Measurements from ENCODE around the gene CASKIN2. TPM values are rescaled to one million over a fixed set of nuclear protein-coding genes. Genes with fewer than 3 reads are reported as not detected.

Gene CASKIN2
- polyA plus RNA-seq, 3 donors = 0.33 TPM; not detected in 2

DNA sequence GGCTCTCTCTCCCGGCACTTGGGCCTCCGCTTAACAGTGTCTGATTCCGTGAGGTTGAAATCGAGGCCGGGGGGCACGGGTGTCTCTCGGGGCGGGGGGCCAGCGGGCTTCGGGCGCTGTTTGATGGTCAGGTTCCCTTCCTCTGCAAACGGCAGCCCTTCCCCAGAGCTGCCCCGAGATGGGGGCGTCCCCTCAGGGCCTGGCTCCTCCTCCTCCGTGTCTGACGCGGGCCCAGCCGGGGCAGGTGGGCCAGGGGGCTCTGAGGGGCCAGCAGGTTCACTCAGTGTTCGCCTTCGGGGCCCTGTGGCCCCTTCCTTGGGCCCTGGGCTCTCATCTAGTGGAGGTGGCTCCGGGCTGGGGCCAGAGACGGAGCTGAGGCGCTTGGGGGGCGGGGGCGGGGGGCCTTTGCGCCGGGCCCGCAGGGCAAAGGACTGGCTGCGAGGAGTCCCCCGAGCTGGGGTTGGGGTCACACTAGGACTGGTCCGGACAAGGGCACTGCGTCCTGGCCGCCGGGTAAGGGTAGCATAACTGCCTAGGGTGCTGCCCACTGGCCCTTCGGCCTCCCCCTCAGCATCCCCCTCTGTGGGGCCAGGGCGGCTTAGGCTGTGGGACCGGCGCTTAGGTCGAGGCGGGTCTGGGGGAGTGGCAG, 13.1 kb downstream of the CASKIN2 start:
- no peak overlapping the region for H3K4me3 Mint-ChIP-seq
- Histone ChIP-seq H3K4me3 (replicated peaks in 1 of 3; ENCODE audit: low read depth in 2 of 3, low read length in 3 of 3) (no peak overlapping the region), H3K79me2 (ENCODE audit: insufficient read depth, low read length) (no peaks in the 10 kb centered on the region), H3K27me3 (ENCODE audit: control insufficient read depth in 2 of 2, insufficient read depth in 2 of 2, low read length in 2 of 2) (no peaks in the 10 kb centered on the region), H3K27ac (ENCODE audit: low read depth in 1 of 2, low read length in 2 of 2) (no peak overlapping the region), H3K4me1 (ENCODE audit: control insufficient read depth in 1 of 2, insufficient read depth in 2 of 2, low read length in 2 of 2) (no peaks in the 10 kb centered on the region), H3K4me2 (replicated peaks; ENCODE audit: extremely low read depth, low read length, poor library complexity, severe bottlenecking) (no peak overlapping the region), H2AFZ (ENCODE audit: insufficient read depth, low read depth, low read length, poor library complexity, severe bottlenecking) (no peak overlapping the region), H4K20me1 (ENCODE audit: insufficient read depth, low read length) (no peaks in the 10 kb centered on the region), H3K9me3 (replicated peaks in 1 of 2; ENCODE audit: control insufficient read depth in 1 of 2, insufficient read depth in 1 of 2, low read length in 2 of 2) (no peaks in the 10 kb centered on the region), H3K36me3 (replicated peaks in 1 of 2; ENCODE audit: control insufficient read depth in 1 of 2, insufficient read depth in 2 of 2, low read length in 2 of 2) (peaks cover 18 to 35% of the 10 kb centered on the region in 2 donors), H3K9ac (ENCODE audit: insufficient read depth, low read length, poor library complexity, severe bottlenecking) (no peak overlapping the region)
- peaks cover 0 to 2% (median 0%) of the 10 kb centered on the region in 7 donors for H3K9me3 Mint-ChIP-seq
- peaks cover 24% of the 10 kb centered on the region for H3K4me1 Mint-ChIP-seq
- H3K36me3 Mint-ChIP-seq = peaks cover 31% of the 10 kb centered on the region in 2 donors
- H3K27ac Mint-ChIP-seq = no peak overlapping the region
- 95% methylated on average over 32 of the region's 40 CpGs for WGBS (ENCODE audit: insufficient coverage)
- intact Hi-C loops (cut with micrococcal nuclease) = loop anchor here in 1 of 2 donors (10.0 kb wide), 1 partner anchor 77 kb away; no protein-coding TSS in a partner anchor
- TF ChIP-seq, protein P1, sequence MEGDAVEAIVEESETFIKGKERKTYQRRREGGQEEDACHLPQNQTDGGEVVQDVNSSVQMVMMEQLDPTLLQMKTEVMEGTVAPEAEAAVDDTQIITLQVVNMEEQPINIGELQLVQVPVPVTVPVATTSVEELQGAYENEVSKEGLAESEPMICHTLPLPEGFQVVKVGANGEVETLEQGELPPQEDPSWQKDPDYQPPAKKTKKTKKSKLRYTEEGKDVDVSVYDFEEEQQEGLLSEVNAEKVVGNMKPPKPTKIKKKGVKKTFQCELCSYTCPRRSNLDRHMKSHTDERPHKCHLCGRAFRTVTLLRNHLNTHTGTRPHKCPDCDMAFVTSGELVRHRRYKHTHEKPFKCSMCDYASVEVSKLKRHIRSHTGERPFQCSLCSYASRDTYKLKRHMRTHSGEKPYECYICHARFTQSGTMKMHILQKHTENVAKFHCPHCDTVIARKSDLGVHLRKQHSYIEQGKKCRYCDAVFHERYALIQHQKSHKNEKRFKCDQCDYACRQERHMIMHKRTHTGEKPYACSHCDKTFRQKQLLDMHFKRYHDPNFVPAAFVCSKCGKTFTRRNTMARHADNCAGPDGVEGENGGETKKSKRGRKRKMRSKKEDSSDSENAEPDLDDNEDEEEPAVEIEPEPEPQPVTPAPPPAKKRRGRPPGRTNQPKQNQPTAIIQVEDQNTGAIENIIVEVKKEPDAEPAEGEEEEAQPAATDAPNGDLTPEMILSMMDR (IDR thresholded peaks at IDR 0.05) = no peak
- peaks cover 0 to 3% (median 2%) of the 10 kb centered on the region in 3 donors for H3K27me3 Mint-ChIP-seq (ENCODE audit: low read depth in 3 of 3)
- no peak for DNase-seq

DNA sequence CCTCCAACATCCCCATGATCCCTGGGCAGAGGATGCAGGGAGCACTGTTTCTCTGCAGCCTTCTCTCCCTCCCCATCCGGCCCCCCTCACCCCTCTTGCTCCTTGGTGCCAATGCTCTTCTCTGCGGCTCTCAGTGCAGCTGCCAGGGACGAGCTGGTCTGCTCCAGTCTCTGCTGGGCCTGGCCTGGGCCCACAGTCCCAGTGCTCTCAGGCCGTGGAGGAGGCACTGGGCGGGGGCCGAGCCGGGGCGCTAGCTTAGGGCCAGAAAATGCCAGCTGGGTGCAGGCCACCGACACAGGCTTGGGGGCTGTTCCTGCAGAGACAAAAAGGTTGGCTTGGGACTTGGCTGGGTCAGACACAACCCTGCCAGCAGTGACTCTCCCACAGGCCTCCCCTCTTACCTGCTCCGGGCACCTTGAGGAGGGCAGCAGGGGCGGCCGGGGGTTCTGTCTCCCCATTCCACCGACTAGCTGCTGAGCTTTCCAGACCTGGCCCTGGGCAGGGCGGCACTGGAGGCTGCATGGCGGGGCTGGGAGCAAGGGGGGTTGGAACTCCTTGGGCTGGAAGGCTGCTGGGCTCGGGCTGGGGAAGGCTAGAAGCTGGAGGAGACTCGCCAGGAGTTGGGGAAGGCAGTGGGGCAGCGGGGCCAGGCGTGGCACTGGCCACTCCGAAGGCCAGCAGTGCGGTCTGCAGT, 13.8 kb downstream of the CASKIN2 start:
- Histone ChIP-seq H4K20me1 (ENCODE audit: insufficient read depth, low read length) (no peaks in the 10 kb centered on the region), H3K27ac (ENCODE audit: low read depth in 1 of 2, low read length in 2 of 2) (no peak overlapping the region), H3K9me3 (replicated peaks in 1 of 2; ENCODE audit: control insufficient read depth in 1 of 2, insufficient read depth in 1 of 2, low read length in 2 of 2) (no peaks in the 10 kb centered on the region), H2AFZ (ENCODE audit: insufficient read depth, low read depth, low read length, poor library complexity, severe bottlenecking) (no peak overlapping the region), H3K4me1 (ENCODE audit: control insufficient read depth in 1 of 2, insufficient read depth in 2 of 2, low read length in 2 of 2) (no peaks in the 10 kb centered on the region), H3K9ac (ENCODE audit: insufficient read depth, low read length, poor library complexity, severe bottlenecking) (no peak overlapping the region), H3K27me3 (ENCODE audit: control insufficient read depth in 2 of 2, insufficient read depth in 2 of 2, low read length in 2 of 2) (no peaks in the 10 kb centered on the region), H3K4me3 (replicated peaks in 1 of 3; ENCODE audit: low read depth in 2 of 3, low read length in 3 of 3) (no peak overlapping the region), H3K79me2 (ENCODE audit: insufficient read depth, low read length) (no peaks in the 10 kb centered on the region), H3K4me2 (replicated peaks; ENCODE audit: extremely low read depth, low read length, poor library complexity, severe bottlenecking) (no peak overlapping the region), H3K36me3 (replicated peaks in 1 of 2; ENCODE audit: control insufficient read depth in 1 of 2, insufficient read depth in 2 of 2, low read length in 2 of 2) (peaks cover 23 to 41% of the 10 kb centered on the region in 2 donors)
- no peak overlapping the region for H3K27ac Mint-ChIP-seq
- intact Hi-C loops (cut with micrococcal nuclease) = loop anchor here in 1 of 2 donors (10.0 kb wide), 1 partner anchor 77 kb away; no protein-coding TSS in a partner anchor
- WGBS (ENCODE audit: insufficient coverage) = 89% methylated on average over 20 of the region's 21 CpGs
- no peak for DNase-seq
- TF ChIP-seq, protein P1 (IDR thresholded peaks at IDR 0.05) = no peak
- H3K4me1 Mint-ChIP-seq = peaks cover 26% of the 10 kb centered on the region
- H3K4me3 Mint-ChIP-seq = no peak overlapping the region
- H3K9me3 Mint-ChIP-seq = peaks cover 0 to 2% (median 0%) of the 10 kb centered on the region in 7 donors
- peaks cover 0 to 3% (median 2%) of the 10 kb centered on the region in 3 donors for H3K27me3 Mint-ChIP-seq (ENCODE audit: low read depth in 3 of 3)
- H3K36me3 Mint-ChIP-seq = peaks cover 37 to 38% of the 10 kb centered on the region in 2 donors

All from CD14-positive monocyte (primary cell).